Measurements from ENCODE around the gene GPR160.

GRCh38 chr3:170090601-170090981 lies 52.8 kb downstream of the GPR160 start:
- no peak for TF ChIP-seq POLR2A (IDR thresholded peaks at IDR 0.05)
- TF ChIP-seq, protein P1, sequence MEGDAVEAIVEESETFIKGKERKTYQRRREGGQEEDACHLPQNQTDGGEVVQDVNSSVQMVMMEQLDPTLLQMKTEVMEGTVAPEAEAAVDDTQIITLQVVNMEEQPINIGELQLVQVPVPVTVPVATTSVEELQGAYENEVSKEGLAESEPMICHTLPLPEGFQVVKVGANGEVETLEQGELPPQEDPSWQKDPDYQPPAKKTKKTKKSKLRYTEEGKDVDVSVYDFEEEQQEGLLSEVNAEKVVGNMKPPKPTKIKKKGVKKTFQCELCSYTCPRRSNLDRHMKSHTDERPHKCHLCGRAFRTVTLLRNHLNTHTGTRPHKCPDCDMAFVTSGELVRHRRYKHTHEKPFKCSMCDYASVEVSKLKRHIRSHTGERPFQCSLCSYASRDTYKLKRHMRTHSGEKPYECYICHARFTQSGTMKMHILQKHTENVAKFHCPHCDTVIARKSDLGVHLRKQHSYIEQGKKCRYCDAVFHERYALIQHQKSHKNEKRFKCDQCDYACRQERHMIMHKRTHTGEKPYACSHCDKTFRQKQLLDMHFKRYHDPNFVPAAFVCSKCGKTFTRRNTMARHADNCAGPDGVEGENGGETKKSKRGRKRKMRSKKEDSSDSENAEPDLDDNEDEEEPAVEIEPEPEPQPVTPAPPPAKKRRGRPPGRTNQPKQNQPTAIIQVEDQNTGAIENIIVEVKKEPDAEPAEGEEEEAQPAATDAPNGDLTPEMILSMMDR (IDR thresholded peaks at IDR 0.05): no peak

Measured in transverse colon (tissue), 3 donors.